ENCODE results near the gene TYW3.

DNA sequence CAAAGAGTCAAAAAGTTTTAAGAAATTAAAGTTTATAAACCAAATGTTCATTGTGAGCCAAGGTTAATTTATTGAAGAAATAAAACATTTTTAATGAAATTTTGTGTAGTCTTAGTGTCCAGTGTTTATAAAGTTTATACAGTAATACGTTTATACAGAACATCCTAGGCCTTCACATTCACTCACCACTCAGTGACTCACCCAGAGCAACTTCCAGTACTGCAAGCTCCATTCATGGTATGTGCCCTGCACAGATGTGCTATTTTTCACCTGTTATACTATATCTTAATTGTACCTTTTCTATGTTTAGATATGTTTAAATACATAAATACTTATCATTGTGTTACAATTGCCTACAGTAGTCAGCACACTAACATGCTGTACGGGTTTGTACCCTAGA lies 33.6 kb downstream of the TYW3 start:
- TF ChIP-seq EP300 (IDR thresholded peaks at IDR 0.05; ENCODE audit: low read depth) = no peak
- TF ChIP-seq, protein P1, sequence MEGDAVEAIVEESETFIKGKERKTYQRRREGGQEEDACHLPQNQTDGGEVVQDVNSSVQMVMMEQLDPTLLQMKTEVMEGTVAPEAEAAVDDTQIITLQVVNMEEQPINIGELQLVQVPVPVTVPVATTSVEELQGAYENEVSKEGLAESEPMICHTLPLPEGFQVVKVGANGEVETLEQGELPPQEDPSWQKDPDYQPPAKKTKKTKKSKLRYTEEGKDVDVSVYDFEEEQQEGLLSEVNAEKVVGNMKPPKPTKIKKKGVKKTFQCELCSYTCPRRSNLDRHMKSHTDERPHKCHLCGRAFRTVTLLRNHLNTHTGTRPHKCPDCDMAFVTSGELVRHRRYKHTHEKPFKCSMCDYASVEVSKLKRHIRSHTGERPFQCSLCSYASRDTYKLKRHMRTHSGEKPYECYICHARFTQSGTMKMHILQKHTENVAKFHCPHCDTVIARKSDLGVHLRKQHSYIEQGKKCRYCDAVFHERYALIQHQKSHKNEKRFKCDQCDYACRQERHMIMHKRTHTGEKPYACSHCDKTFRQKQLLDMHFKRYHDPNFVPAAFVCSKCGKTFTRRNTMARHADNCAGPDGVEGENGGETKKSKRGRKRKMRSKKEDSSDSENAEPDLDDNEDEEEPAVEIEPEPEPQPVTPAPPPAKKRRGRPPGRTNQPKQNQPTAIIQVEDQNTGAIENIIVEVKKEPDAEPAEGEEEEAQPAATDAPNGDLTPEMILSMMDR (IDR thresholded peaks at IDR 0.05) = no peak
- no peak for TF ChIP-seq POLR2AphosphoS5 (IDR thresholded peaks at IDR 0.05)
